ENCODE results near the gene C10orf143. TPM values are rescaled to one million over a fixed set of nuclear protein-coding genes. Genes with fewer than 3 reads are reported as not detected.

Gene C10orf143
- total RNA-seq, result 0.71 TPM

DNA sequence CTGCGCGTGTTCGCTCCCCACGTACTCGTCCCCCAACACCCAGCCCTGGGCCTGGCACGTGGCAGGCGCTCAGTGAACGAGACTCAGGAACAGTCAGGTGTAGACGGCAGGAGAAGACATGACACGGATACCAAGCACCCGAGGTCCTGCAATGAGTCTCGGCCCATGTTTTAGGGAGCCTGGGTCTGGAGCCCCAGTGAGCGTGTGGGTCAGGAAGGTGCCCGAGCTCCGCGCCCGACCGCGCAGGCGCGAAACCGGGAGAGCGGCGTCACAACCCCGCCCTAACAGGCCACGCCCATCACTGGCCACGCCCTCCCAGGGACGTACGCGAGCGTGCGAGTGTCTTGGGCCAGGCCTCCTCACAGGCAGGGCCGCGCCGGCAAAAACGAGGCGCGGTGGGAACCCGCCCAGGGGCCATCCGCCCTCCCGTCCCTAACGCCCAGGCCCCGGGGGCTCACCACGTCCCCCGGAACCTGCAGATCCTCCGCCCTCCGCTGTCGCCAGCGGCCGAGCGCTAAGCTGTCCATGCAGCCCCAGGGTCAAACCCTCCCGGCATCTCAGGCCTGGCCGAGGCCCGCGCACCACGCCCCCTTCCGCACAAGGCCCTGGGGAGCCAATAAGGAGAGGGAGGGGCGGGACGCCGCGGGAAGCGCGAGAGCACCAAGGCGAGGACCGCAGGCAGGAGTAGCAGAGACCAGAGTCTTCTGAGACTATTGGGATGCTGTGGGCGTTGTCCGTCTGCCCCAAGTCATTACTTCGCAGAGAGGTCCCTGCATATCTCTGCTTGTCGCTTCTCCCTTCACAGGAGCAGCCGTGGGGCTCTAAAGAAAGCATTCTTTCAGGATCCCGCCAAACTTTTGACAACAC, at the start of gene C10orf143:
Gene C10orf143 (minus strand): TSS at position 585 of the 867 bp plus-strand sequence. CDS start 58 bp downstream, at position 527.

DNA sequence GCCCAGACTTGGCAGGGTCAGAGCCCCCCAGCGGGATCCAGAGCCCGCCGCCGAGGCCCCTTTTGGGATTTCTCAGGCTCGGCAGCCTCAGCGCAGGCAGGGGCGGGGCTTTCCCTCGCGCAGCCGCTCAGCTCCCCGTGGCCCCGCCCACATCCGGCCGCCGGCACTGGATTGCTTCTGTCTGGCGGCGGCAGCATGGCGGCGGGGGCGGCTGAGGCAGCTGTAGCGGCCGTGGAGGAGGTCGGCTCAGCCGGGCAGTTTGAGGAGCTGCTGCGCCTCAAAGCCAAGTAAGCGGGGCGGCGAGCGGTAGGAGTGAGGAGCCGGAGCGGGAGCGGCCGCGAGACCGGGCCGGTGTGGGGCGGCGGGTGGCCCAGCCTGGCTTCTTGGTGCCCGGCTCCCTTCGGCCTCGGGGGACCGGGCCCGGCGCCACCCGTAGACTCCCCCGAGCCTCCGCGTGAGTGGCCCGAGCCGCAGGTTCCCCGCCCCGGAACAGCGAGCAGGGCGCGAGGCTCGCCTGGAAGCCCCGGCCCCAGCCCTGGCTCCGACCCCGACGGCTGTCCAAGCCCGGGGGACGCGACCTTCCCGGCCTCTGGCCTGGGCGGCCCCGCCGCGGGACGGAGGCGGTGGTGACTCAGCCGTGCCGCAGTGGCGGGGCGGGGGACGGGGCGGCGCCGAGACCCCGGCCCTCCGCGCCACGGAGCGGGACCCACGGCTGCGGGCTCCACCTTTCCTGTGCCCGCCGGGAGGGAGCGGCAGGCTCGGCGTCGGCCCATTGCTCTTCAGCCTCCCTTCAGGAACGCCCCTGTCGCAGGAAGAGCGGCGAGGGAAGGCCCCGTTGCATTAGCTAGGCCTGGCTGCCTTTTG, 25.8 kb upstream of the C10orf143 start, which contains the start of gene GLRX3:
Gene GLRX3 (plus strand): TSS at position 166 of the 864 bp plus-strand sequence. CDS start 30 bp downstream, at position 196.

Other genes starting within 250 kb of the C10orf143 start
- gene EBF3, start 146.6 kb downstream of the C10orf143 start, total RNA-seq, result 28.6 TPM
- 50.9 TPM for gene GLRX3, start 25.6 kb upstream of the C10orf143 start, total RNA-seq